NCI-H1092 (cell line): ENCODE measurements around the gene TINCR.
A peak's percentile ranks its signal among the peaks of the same experiment; 100 is the strongest.
"Not testable (repeated sequence)": the region's sequence is repeated elsewhere in the genome, so short reads cannot be mapped to it uniquely, and the experiment has no call there.

ENCODE experiments used
- DNase-seq: peaks from one replicate; lab custom pipeline; 2025; lab: John Stamatoyannopoulos, UW

The TINCR gene

GRCh38 chr19:5558101-5558621 lies 9.6 kb downstream of the TINCR start:
- DNase-seq = no peak

- no peak for DNase-seq
These were observed 10.1 kb downstream of the TINCR start for GRCh38 chr19:5557691-5558090.

GRCh38 chr19:5554828-5555227 lies 12.9 kb downstream of the TINCR start:
- no peak for DNase-seq

GRCh38 chr19:5553892-5554291 lies 13.9 kb downstream of the TINCR start:
- no peak for DNase-seq

GRCh38 chr19:5547881-5548280 lies 19.9 kb downstream of the TINCR start:
- DNase-seq = no peak

GRCh38 chr19:5545984-5546383 lies 21.8 kb downstream of the TINCR start:
- DNase-seq = no peak

GRCh38 chr19:5545051-5545450 lies 22.7 kb downstream of the TINCR start:
- no peak for DNase-seq

- DNase-seq = no peak
These were observed 25.1 kb downstream of the TINCR start for GRCh38 chr19:5542665-5543064.

- no peak for DNase-seq
These were observed 26.3 kb downstream of the TINCR start for GRCh38 chr19:5541456-5541855.

GRCh38 chr19:5540208-5540607 lies 27.5 kb downstream of the TINCR start:
- no peak for DNase-seq

GRCh38 chr19:5537870-5538269 lies 29.9 kb downstream of the TINCR start:
- DNase-seq = no peak

- DNase-seq = not testable (repeated sequence)
These were observed 30.7 kb downstream of the TINCR start for GRCh38 chr19:5536982-5537579.

- DNase-seq = peak; percentile 59
These were observed 31.3 kb downstream of the TINCR start for GRCh38 chr19:5536337-5536894.

GRCh38 chr19:5534787-5535586 lies 32.8 kb downstream of the TINCR start:
- no peak for DNase-seq

GRCh38 chr19:5533257-5533656 lies 34.5 kb downstream of the TINCR start:
- DNase-seq = no peak

- no peak for DNase-seq
These were observed 37.1 kb downstream of the TINCR start for GRCh38 chr19:5530701-5531100.

- no peak for DNase-seq
These were observed 41.1 kb downstream of the TINCR start for GRCh38 chr19:5526691-5527090.

GRCh38 chr19:5524081-5524480 lies 43.7 kb downstream of the TINCR start:
- no peak for DNase-seq

GRCh38 chr19:5522106-5522505 lies 45.6 kb downstream of the TINCR start:
- no peak for DNase-seq

- no peak for DNase-seq
These were observed 47.3 kb downstream of the TINCR start for GRCh38 chr19:5520501-5520900.

- no peak for DNase-seq
These were observed 48.7 kb downstream of the TINCR start for GRCh38 chr19:5519076-5519475.

- no peak for DNase-seq
These were observed 52.0 kb downstream of the TINCR start for GRCh38 chr19:5515737-5516136.

- DNase-seq = no peak
These were observed 53.8 kb downstream of the TINCR start for GRCh38 chr19:5514001-5514400.
